Middle frontal gyrus (tissue), 1 donor: ENCODE data around the gene DPYSL4.

ENCODE experiments used
- DNase-seq: peaks from one replicate; pipeline ENCODE4 v3.0.0-alpha.2; 2015; ENCODE audit warnings: low spot score; ENCODE audit errors: extremely low spot score

DPYSL4 gene

GRCh38 chr10:132163826-132164515 is 22.8 kb upstream of the DPYSL4 start:
- DNase-seq: no peak

GRCh38 chr10:132164761-132165278 is 21.9 kb upstream of the DPYSL4 start:
- DNase-seq: no peak

DNA sequence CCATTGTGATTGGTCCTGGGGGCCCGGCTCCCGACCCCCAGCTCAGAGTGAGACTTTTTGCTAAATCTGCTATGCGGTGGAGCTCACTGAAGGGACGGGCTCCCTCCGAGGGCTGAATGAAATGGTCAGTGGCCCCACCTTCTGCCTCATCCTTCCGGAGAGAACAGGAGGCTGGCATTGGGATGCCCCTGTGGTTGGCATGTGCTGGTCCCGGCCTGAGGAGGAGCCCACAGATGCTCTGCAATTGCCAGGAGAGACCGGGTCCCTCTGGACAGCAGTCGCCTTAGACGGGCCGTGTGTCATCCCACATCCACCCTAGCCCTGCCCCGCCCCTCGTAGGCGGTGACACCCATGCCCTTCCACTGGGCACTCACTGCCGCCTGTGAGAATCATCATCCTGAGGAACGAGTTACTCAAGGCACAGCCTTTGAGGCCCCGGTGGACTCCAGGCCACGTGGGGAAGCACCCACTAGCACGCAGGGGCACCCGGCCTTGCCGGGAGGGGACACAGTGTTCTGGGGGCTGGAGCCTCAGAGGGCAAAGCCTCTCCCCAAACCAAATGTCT is 21.2 kb upstream of the DPYSL4 start:
- no peak for DNase-seq

DNA sequence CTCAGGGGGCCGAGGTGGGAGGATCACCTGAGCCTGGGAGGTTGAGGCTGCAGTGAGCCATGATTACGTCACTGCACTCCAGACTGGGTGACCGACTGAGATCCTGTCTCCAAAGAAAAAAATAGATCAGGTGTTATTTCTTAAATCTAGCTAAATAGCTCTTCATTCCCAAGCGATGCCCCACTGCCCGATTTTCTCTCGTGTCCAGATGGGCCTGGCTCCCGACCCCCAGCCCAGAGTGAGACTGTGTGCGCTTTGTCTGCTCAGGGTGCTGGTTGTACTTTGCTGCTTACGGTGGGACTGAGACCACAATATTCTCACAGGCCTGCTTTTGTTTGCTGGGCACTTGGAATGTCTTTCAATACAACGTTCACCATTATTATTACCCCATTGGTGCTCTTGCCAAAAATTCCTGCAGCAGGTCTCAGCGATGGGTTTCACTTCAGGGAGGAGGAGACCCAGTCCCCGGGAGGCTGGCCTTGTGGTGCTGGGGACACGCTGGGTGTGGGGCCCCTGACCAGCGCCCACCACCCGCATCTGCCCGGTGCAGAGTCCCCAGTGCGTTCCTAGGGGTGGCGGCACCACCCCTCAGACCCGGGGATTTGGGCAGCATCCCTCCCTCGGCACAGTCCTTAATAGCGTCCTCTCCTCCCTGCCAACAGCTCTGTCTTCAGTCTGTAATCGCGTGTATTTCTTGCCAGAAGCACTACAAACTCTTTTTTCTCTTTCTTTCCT is 20.4 kb upstream of the DPYSL4 start:
- no peak for DNase-seq

GRCh38 chr10:132167041-132167674 is 19.6 kb upstream of the DPYSL4 start:
- no peak for DNase-seq

GRCh38 chr10:132167976-132168375 is 18.8 kb upstream of the DPYSL4 start:
- DNase-seq: no peak

GRCh38 chr10:132168571-132169030 is 18.1 kb upstream of the DPYSL4 start:
- no peak for DNase-seq

- DNase-seq: no peak
Measured at GRCh38 chr10:132169031-132169765, 17.6 kb upstream of the DPYSL4 start.

GRCh38 chr10:132169766-132170560 is 16.8 kb upstream of the DPYSL4 start:
- no peak for DNase-seq

DNA sequence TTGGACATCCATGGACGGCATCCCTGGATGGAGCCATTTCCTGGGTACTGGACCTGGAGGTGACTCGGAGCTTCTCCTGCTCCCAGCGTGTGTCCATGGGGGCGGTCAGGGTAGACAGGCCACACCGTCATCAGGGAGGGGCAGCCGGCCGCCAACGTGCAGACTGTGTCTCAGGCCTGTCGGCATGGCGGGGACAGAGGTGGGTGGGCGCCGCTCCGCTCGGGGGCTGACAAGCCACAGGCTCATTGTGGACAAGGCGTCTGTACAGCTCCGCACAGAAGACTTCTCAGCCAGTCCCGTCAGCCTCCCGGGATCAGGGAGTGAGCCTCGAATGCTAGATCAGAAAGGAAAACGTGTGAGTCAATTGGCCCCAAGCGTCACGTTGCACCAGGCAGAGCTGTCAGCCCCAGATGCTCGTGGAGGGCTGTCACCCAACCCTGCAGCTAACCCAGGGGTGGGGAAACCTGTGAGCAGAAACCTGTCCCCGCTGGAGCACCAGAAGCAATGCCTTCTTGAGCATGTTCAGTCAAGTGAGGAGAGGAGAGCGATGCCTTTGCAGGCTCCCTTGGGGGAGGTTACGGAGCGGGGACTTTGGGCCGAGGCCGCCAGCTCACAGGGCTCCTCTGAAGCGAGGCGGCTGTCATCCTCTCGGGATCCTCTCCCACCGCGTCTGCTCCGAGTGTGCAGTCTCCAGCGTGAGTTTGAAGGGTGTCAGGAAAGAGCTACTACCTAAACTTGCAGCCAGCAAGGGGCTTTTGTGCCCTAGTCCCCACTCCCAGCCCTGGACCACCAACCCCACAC is 16.0 kb upstream of the DPYSL4 start:
- DNase-seq: no peak

- DNase-seq: no peak
Measured at GRCh38 chr10:132172091-132173066, 14.4 kb upstream of the DPYSL4 start.

DNA sequence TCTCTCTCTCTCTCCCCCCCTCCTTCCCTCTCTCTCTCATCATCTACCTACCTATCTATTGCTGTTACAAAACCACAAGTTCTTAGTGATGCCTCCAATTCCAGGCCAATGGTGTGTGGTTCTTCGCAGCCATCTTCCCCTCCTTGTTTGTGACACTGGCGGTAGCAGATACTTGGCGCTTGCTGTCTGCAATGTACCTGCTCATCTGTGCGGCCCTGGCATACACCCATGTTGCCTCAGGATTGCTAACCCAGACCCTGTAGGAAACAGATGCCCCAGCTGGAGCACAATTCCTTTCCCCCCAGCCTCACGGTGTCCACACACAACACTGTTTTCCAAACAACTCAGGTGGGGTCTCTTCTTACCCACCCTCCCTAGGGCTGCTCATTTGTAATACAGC is 13.6 kb upstream of the DPYSL4 start:
- no peak for DNase-seq

DNA sequence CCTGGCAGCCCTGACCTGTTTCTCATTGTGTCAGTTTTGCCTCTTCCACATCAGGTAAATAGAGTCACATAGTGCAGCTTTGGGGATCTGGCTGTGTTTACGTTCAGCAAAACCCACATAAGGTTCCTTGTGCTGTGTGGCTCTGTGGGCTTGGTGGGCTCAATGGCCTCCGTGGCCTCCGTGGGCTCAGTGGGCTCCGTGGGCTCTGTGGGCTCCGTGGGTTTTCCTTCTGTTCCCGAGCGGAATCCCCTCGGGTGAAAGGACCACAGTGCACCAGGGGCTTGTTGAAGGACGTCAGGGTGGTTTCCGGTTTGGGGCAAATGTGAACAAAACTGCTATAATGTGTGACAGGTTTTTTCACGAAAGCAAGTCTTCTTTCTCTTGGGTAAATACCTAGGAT is 12.5 kb upstream of the DPYSL4 start:
- no peak for DNase-seq

- no peak for DNase-seq
Measured at GRCh38 chr10:132175408-132175807, 11.3 kb upstream of the DPYSL4 start.

- DNase-seq: no peak
Measured at GRCh38 chr10:132175907-132176581, 10.7 kb upstream of the DPYSL4 start.

DNA sequence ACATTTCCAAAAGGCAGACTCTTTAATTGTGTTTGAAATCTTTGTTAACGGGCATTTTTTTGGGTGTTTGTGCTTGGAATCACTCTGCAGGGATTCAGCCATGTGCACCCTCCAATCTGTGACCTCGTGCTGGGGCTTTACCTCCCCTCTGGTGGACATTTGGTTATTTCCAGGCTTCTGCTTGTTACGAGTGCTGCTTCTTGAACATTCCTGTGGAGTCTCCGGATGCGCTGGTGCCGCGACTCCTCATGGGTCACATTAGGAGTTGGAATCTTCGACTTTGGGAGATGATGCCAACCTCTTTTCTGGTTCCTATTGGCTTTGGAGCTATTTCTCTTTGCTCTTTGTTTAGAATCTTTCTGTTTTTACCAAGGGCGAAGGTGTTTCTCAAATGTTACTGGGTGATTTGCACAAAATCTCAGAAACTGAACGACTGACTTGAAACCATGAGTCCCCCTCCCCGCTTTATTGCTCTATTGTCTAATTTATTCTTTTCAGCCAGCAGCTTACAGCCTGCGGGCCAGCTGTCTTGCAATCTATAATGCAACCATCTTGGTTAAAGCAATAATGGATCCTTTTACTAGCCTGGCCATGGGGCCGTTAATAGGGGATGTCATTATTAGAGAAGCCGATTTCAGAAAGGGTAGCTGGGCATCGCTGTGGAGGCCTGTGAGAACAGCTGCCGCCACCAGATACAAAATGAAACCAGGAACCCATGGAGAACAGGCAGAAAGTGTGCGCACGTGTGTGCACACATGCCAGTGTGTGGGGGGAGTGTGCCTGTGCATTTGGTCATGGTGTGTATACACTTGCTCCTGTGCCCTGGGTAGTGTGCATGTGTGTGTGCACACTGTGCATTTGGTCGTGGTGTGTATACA is 9.9 kb upstream of the DPYSL4 start:
- no peak for DNase-seq

- DNase-seq: no peak
Measured at GRCh38 chr10:132178046-132178445, 8.7 kb upstream of the DPYSL4 start.
